ENCODE measurements around the gene UTP25.
"Not testable (repeated sequence)": the region's sequence is repeated elsewhere in the genome, so short reads cannot be mapped to it uniquely, and the experiment has no call there.

The UTP25 gene

GRCh38 chr1:209790286-209791193 lies 37.2 kb upstream of the UTP25 start:
- DNase-seq: no peak
- Histone ChIP-seq H3K36me3 (ENCODE audit: insufficient read depth, low read length) (no peaks in the 10 kb centered on the region), H4K20me1 (ENCODE audit: insufficient read depth, low read length) (no peaks in the 10 kb centered on the region), H3K4me3 (ENCODE audit: low read depth in 1 of 2, low read length in 2 of 2) (no peak overlapping the region), H2AFZ (ENCODE audit: low read depth, low read length) (no peak overlapping the region), H3K79me2 (ENCODE audit: insufficient read depth, low read length) (no peaks in the 10 kb centered on the region), H3K27ac (ENCODE audit: low read length) (no peak overlapping the region), H3K9ac (ENCODE audit: low read depth, low read length) (no peak overlapping the region), H3K4me1 (ENCODE audit: insufficient read depth, low read length) (no peaks in the 10 kb centered on the region), H3K27me3 (ENCODE audit: insufficient read depth, low read length, poor library complexity) (peaks cover 6% of the 10 kb centered on the region), H3K4me2 (ENCODE audit: insufficient read depth, low read length) (no peak overlapping the region), H3K9me3 (ENCODE audit: insufficient read depth, low read length, severe bottlenecking) (no peaks in the 10 kb centered on the region)
- no peak for ATAC-seq (ENCODE audit: insufficient read depth, low read depth)
- no peak for TF ChIP-seq CTCF (IDR thresholded peaks at IDR 0.05; ENCODE audit: borderline replicate concordance, extremely low read depth, low read length, poor library complexity, severe bottlenecking)
- TF ChIP-seq EZH2 (IDR thresholded peaks at IDR 0.05; ENCODE audit: borderline replicate concordance, low read depth, low read length, severe bottlenecking): no peak

- Histone ChIP-seq H3K4me2 (ENCODE audit: insufficient read depth, low read length) (no peak overlapping the region), H3K27ac (ENCODE audit: low read length) (no peak overlapping the region), H3K9me3 (ENCODE audit: insufficient read depth, low read length, severe bottlenecking) (no peaks in the 10 kb centered on the region), H4K20me1 (ENCODE audit: insufficient read depth, low read length) (no peaks in the 10 kb centered on the region), H3K4me1 (ENCODE audit: insufficient read depth, low read length) (no peaks in the 10 kb centered on the region), H3K27me3 (ENCODE audit: insufficient read depth, low read length, poor library complexity) (peaks cover 6% of the 10 kb centered on the region), H3K4me3 (ENCODE audit: low read depth in 1 of 2, low read length in 2 of 2) (no peak overlapping the region), H3K36me3 (ENCODE audit: insufficient read depth, low read length) (no peaks in the 10 kb centered on the region), H3K79me2 (ENCODE audit: insufficient read depth, low read length) (no peaks in the 10 kb centered on the region), H3K9ac (ENCODE audit: low read depth, low read length) (no peak overlapping the region), H2AFZ (ENCODE audit: low read depth, low read length) (no peak overlapping the region)
- DNase-seq: no peak
- no peak for ATAC-seq (ENCODE audit: insufficient read depth, low read depth)
- no peak for TF ChIP-seq CTCF (IDR thresholded peaks at IDR 0.05; ENCODE audit: borderline replicate concordance, extremely low read depth, low read length, poor library complexity, severe bottlenecking)
- no peak for TF ChIP-seq EZH2 (IDR thresholded peaks at IDR 0.05; ENCODE audit: borderline replicate concordance, low read depth, low read length, severe bottlenecking)
Observed at GRCh38 chr1:209791920-209792319, 35.9 kb upstream of the UTP25 start.

GRCh38 chr1:209793711-209794110 lies 34.1 kb upstream of the UTP25 start:
- not testable (repeated sequence) for DNase-seq; H3K36me3 ChIP-seq (ENCODE audit: insufficient read depth, low read length); H3K4me3 ChIP-seq (ENCODE audit: low read depth in 1 of 2, low read length in 2 of 2); H4K20me1 ChIP-seq (ENCODE audit: insufficient read depth, low read length); H3K27ac ChIP-seq (ENCODE audit: low read length); H3K4me2 ChIP-seq (ENCODE audit: insufficient read depth, low read length); H3K4me1 ChIP-seq (ENCODE audit: insufficient read depth, low read length); ATAC-seq (ENCODE audit: insufficient read depth, low read depth); H2AFZ ChIP-seq (ENCODE audit: low read depth, low read length); H3K9me3 ChIP-seq (ENCODE audit: insufficient read depth, low read length, severe bottlenecking); H3K79me2 ChIP-seq (ENCODE audit: insufficient read depth, low read length); H3K9ac ChIP-seq (ENCODE audit: low read depth, low read length); H3K27me3 ChIP-seq (ENCODE audit: insufficient read depth, low read length, poor library complexity)

GRCh38 chr1:209797978-209798639 lies 29.7 kb upstream of the UTP25 start:
- Histone ChIP-seq H2AFZ (ENCODE audit: low read depth, low read length) (no peak overlapping the region), H3K79me2 (ENCODE audit: insufficient read depth, low read length) (no peaks in the 10 kb centered on the region), H3K9ac (ENCODE audit: low read depth, low read length) (no peak overlapping the region), H3K4me1 (ENCODE audit: insufficient read depth, low read length) (no peaks in the 10 kb centered on the region), H3K36me3 (ENCODE audit: insufficient read depth, low read length) (no peaks in the 10 kb centered on the region), H3K27ac (ENCODE audit: low read length) (no peak overlapping the region), H3K27me3 (ENCODE audit: insufficient read depth, low read length, poor library complexity) (peaks cover 4% of the 10 kb centered on the region), H3K4me2 (ENCODE audit: insufficient read depth, low read length) (no peak overlapping the region), H4K20me1 (ENCODE audit: insufficient read depth, low read length) (no peaks in the 10 kb centered on the region), H3K4me3 (ENCODE audit: low read depth in 1 of 2, low read length in 2 of 2) (no peak overlapping the region), H3K9me3 (ENCODE audit: insufficient read depth, low read length, severe bottlenecking) (no peaks in the 10 kb centered on the region)
- TF ChIP-seq EZH2 (IDR thresholded peaks at IDR 0.05; ENCODE audit: borderline replicate concordance, low read depth, low read length, severe bottlenecking): no peak
- TF ChIP-seq CTCF (IDR thresholded peaks at IDR 0.05; ENCODE audit: borderline replicate concordance, extremely low read depth, low read length, poor library complexity, severe bottlenecking): no peak
- no peak for DNase-seq
- no peak; the same call in 2 of the 3 replicates for ATAC-seq (ENCODE audit: insufficient read depth, low read depth)

Data from DND-41 (cell line).